ENCODE results near the gene XYLB. TPM values are rescaled to one million over a fixed set of nuclear protein-coding genes. Genes with fewer than 3 reads are reported as not detected.

The XYLB gene
- total and polyA plus RNA-seq, 11 donors, result 0.23 to 2.9 (median 0.61) TPM

GRCh38 chr3:38371541-38372213 is 25.1 kb downstream of the XYLB start:
- intact Hi-C loops (cut with DNase I), result no loop called here
- Histone ChIP-seq H3K4me3 (no peak overlapping the region), H3K27me3 (no peaks in the 10 kb centered on the region), H3K27ac (no peak overlapping the region), H3K36me3 (peaks cover 0 to 8% (median 3%) of the 10 kb centered on the region in 9 donors), H3K9me3 (no peaks in the 10 kb centered on the region), H3K4me1 (peaks cover 0 to 5% (median 0%) of the 10 kb centered on the region in 12 donors)
- ATAC-seq, result no peak
- 88 to 92% (median 89%) methylated on average over 15 of the region's 15 CpGs for WGBS, 4 donors
- no peak for TF ChIP-seq POLR2A (IDR thresholded peaks at IDR 0.05)
- TF ChIP-seq, protein P1, sequence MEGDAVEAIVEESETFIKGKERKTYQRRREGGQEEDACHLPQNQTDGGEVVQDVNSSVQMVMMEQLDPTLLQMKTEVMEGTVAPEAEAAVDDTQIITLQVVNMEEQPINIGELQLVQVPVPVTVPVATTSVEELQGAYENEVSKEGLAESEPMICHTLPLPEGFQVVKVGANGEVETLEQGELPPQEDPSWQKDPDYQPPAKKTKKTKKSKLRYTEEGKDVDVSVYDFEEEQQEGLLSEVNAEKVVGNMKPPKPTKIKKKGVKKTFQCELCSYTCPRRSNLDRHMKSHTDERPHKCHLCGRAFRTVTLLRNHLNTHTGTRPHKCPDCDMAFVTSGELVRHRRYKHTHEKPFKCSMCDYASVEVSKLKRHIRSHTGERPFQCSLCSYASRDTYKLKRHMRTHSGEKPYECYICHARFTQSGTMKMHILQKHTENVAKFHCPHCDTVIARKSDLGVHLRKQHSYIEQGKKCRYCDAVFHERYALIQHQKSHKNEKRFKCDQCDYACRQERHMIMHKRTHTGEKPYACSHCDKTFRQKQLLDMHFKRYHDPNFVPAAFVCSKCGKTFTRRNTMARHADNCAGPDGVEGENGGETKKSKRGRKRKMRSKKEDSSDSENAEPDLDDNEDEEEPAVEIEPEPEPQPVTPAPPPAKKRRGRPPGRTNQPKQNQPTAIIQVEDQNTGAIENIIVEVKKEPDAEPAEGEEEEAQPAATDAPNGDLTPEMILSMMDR (IDR thresholded peaks at IDR 0.05), result no peak
- no peak for DNase-seq

- Histone ChIP-seq H3K4me3 (no peak overlapping the region), H3K9me3 (no peaks in the 10 kb centered on the region), H3K27ac (no peak overlapping the region), H3K27me3 (no peaks in the 10 kb centered on the region), H3K4me1 (peaks cover 0 to 5% (median 0%) of the 10 kb centered on the region in 12 donors), H3K36me3 (peaks cover 0 to 12% (median 5%) of the 10 kb centered on the region in 9 donors)
- ATAC-seq, result no peak
- 83 to 93% (median 88%) methylated on average over 5 of the region's 5 CpGs for WGBS, 4 donors
- no peak for DNase-seq
- intact Hi-C loops (cut with DNase I), result no loop called here
- TF ChIP-seq POLR2A (IDR thresholded peaks at IDR 0.05), result no peak
- TF ChIP-seq, protein P1 (IDR thresholded peaks at IDR 0.05), result no peak
These were observed 25.6 kb downstream of the XYLB start for GRCh38 chr3:38372214-38372601.

DNA sequence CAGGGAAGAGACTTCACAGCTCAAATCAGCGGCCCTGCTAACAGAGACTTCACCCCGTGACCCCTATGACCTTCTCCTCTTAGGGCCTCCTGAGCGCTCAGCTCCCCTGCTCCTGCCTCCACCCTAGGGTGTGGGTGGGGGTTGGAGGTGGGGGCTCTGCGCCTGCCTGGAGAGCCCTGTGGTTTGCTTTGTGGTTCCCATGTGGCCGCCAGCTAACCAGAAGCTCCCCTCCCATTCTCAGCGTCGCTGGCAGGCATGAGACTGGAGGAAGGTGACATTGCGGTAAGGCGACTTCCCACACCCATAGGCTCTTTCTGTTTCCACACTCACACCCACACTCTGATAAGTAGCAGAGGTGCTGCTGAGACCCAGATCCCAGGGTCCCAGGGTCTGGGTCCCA is 27.6 kb downstream of the XYLB start:
- 85 to 91% (median 88%) methylated on average over 9 of the region's 9 CpGs for WGBS, 4 donors
- Histone ChIP-seq H3K4me1 (peaks cover 0 to 5% (median 0%) of the 10 kb centered on the region in 12 donors), H3K36me3 (peaks cover 0 to 28% (median 6%) of the 10 kb centered on the region in 9 donors), H3K27me3 (no peaks in the 10 kb centered on the region), H3K27ac (no peak overlapping the region), H3K9me3 (no peaks in the 10 kb centered on the region), H3K4me3 (no peak overlapping the region)
- no peak for DNase-seq
- intact Hi-C loops (cut with DNase I), result no loop called here
- no peak for TF ChIP-seq POLR2A (IDR thresholded peaks at IDR 0.05)
- TF ChIP-seq, protein P1 (IDR thresholded peaks at IDR 0.05), result no peak
- ATAC-seq, result no peak

- peaks cover 0 to 32% (median 9%) of the 10 kb centered on the region in 9 donors for H3K36me3 ChIP-seq
- H3K27ac ChIP-seq, result no peak overlapping the region
- intact Hi-C loops (cut with DNase I), result no loop called here
- H3K27me3 ChIP-seq, result no peaks in the 10 kb centered on the region
- H3K4me1 ChIP-seq, result peaks cover 0 to 5% (median 0%) of the 10 kb centered on the region in 12 donors
- WGBS, 4 donors, result 93 to 97% (median 95%) methylated on average over 6 of the region's 6 CpGs
- no peaks in the 10 kb centered on the region for H3K9me3 ChIP-seq
- H3K4me3 ChIP-seq, result no peak overlapping the region
- ATAC-seq (no peak), DNase-seq (no peak)
- no peak for TF ChIP-seq POLR2A (IDR thresholded peaks at IDR 0.05)
- TF ChIP-seq, protein P1 (IDR thresholded peaks at IDR 0.05), result no peak
These were observed 28.5 kb downstream of the XYLB start for GRCh38 chr3:38375072-38375471.
